H9 (cell line): ENCODE measurements around the gene CLPTM1L. TPM values are rescaled to one million over a fixed set of nuclear protein-coding genes. Genes with fewer than 3 reads are reported as not detected.

Experiments
- DNase-seq: peaks from one replicate; pipeline ENCODE4 v3.0.0-alpha.2; 2017
- H2AFZ ChIP-seq: one replicate; pipeline ENCODE4 v1.6.1; 2013; ENCODE audit warnings: mild to moderate bottlenecking, low read length, control low read depth, moderate library complexity
- H2AK5ac ChIP-seq: 2 replicates; pipeline ENCODE4 v1.6.1; 2013; ENCODE audit warnings: low read length, control low read depth, mixed read lengths; ENCODE audit not compliant: insufficient read length
- H2BK120ac ChIP-seq: one replicate; pipeline ENCODE4 v1.6.1; 2013; ENCODE audit warnings: low read depth, mild to moderate bottlenecking, low read length, control low read depth, inconsistent platforms; ENCODE audit not compliant: poor library complexity, severe bottlenecking
- H2BK12ac ChIP-seq: 2 replicates; pipeline ENCODE4 v1.6.1; 2013; ENCODE audit warnings: low read length, control low read depth, mixed read lengths, low read depth; ENCODE audit not compliant: insufficient read length
- H2BK15ac ChIP-seq: 2 replicates; pipeline ENCODE4 v1.6.1; 2013; ENCODE audit warnings: low read depth, low read length, control low read depth
- H2BK20ac ChIP-seq: one replicate; pipeline ENCODE4 v1.6.1; 2013; ENCODE audit warnings: low read depth, mild to moderate bottlenecking, low read length, control low read depth, inconsistent platforms; ENCODE audit not compliant: poor library complexity, severe bottlenecking
- H2BK5ac ChIP-seq: 2 replicates; pipeline ENCODE4 v1.6.1; 2013; ENCODE audit warnings: low read length, control low read depth, mixed read lengths; ENCODE audit not compliant: insufficient read length
- H3K14ac ChIP-seq: 2 replicates; pipeline ENCODE4 v1.6.1; 2013; ENCODE audit warnings: low read length, control low read depth; ENCODE audit not compliant: insufficient read depth
- H3K18ac ChIP-seq: 2 replicates; pipeline ENCODE4 v1.6.1; 2013; ENCODE audit warnings: low read depth, mild to moderate bottlenecking, mixed read lengths, low read length, control low read depth; ENCODE audit not compliant: insufficient read length
- H3K23ac ChIP-seq: 2 replicates; pipeline ENCODE4 v1.6.1; 2013; ENCODE audit warnings: low read length, control low read depth, mixed read lengths, low read depth; ENCODE audit not compliant: insufficient read length
- H3K23me2 ChIP-seq: 2 replicates; pipeline ENCODE4 v1.6.1; 2013; ENCODE audit warnings: low read depth, mild to moderate bottlenecking, mixed read lengths, low read length, control low read depth; ENCODE audit not compliant: insufficient read length, poor library complexity, severe bottlenecking
- H3K27ac ChIP-seq: 2 replicates; pipeline ENCODE4 v1.5.1; 2013; ENCODE audit warnings: low read length, control low read depth, mixed read lengths, low read depth; ENCODE audit not compliant: insufficient read length
- H3K27me3 ChIP-seq: 2 replicates; pipeline ENCODE4 v1.6.1; 2013; ENCODE audit warnings: low read length, control low read depth, inconsistent platforms; ENCODE audit not compliant: insufficient read depth
- H3K4ac ChIP-seq: 2 replicates; pipeline ENCODE4 v1.6.1; 2013; ENCODE audit warnings: low read depth, mild to moderate bottlenecking, control low read depth, inconsistent platforms, low read length, moderate library complexity
- H3K4me1 ChIP-seq: 2 replicates; pipeline ENCODE4 v1.6.1; 2013; ENCODE audit warnings: low read length, control low read depth, inconsistent platforms; ENCODE audit not compliant: insufficient read depth
- H3K4me2 ChIP-seq: 2 replicates; pipeline ENCODE4 v1.6.1; 2013; ENCODE audit warnings: low read length, control low read depth, mixed read lengths; ENCODE audit not compliant: insufficient read length, insufficient read depth
- H3K56ac ChIP-seq: 2 replicates; pipeline ENCODE4 v1.6.1; 2013; ENCODE audit warnings: low read depth, mild to moderate bottlenecking, mixed read lengths, low read length, control low read depth; ENCODE audit not compliant: insufficient read length
- H3K79me1 ChIP-seq: 2 replicates; pipeline ENCODE4 v1.6.1; 2013; ENCODE audit warnings: low read depth, mild to moderate bottlenecking, moderate library complexity, low read length, control low read depth, inconsistent platforms; ENCODE audit not compliant: insufficient read depth, poor library complexity, severe bottlenecking
- H3K79me2 ChIP-seq: 2 replicates; pipeline ENCODE4 v1.6.1; 2013; ENCODE audit warnings: low read length, control low read depth, inconsistent platforms; ENCODE audit not compliant: insufficient read depth
- H3K9ac ChIP-seq: 2 replicates; pipeline ENCODE4 v1.6.1; 2013; ENCODE audit warnings: low read length, control low read depth, mixed read lengths; ENCODE audit not compliant: insufficient read length; ENCODE audit errors: extremely low read depth
- H3K9me3 ChIP-seq: one replicate; pipeline ENCODE4 v1.6.1; 2013; ENCODE audit warnings: low read depth, low read length, inconsistent platforms; ENCODE audit not compliant: control insufficient read depth
- H3T11ph ChIP-seq: one replicate; pipeline ENCODE4 v1.6.1; 2013; ENCODE audit warnings: mild to moderate bottlenecking, low read length, control low read depth, inconsistent platforms
- H4K20me1 ChIP-seq: one replicate; pipeline ENCODE4 v1.6.1; 2013; ENCODE audit not compliant: control insufficient read depth, insufficient read length, insufficient read depth
- H4K5ac ChIP-seq: 2 replicates; pipeline ENCODE4 v1.6.1; 2013; ENCODE audit warnings: low read depth, mild to moderate bottlenecking, mixed read lengths, low read length, control low read depth; ENCODE audit not compliant: insufficient read length
- H4K8ac ChIP-seq: replicated peaks from 2 replicates; pipeline ENCODE4 v1.6.1; 2013; ENCODE audit warnings: low read length, control low read depth, mixed read lengths, low read depth; ENCODE audit not compliant: insufficient read length
- H4K91ac ChIP-seq: 2 replicates; pipeline ENCODE4 v1.6.1; 2013; ENCODE audit warnings: low read depth, mild to moderate bottlenecking, moderate library complexity, mixed read lengths, low read length, control low read depth; ENCODE audit not compliant: insufficient read length
- H3K27ac Mint-ChIP-seq, 3 experiments: 2 replicates in 2 of 3; 3 replicates in 1 of 3; pipeline ENCODE4 v1.8.0; 2020 to 2021; ENCODE audit warnings: mixed read lengths in 3 of 3, mild to moderate bottlenecking in 1 of 3, moderate library complexity in 1 of 3
- H3K27me3 Mint-ChIP-seq: 2 replicates; pipeline ENCODE4 v1.8.0; 2021; ENCODE audit warnings: low read depth, mild to moderate bottlenecking, moderate library complexity, mixed read lengths
- H3K36me3 Mint-ChIP-seq, 3 experiments: 2 replicates in 2 of 3; 3 replicates in 1 of 3; pipeline ENCODE4 v1.8.0; 2020 to 2021; ENCODE audit warnings: low read depth in 3 of 3, mixed read lengths in 3 of 3; ENCODE audit not compliant: insufficient read depth in 1 of 3
- H3K4me1 Mint-ChIP-seq, 2 experiments: 2 replicates each; pipeline ENCODE4 v1.8.0; 2020; ENCODE audit warnings: mixed read lengths in 2 of 2
- H3K4me3 Mint-ChIP-seq, 2 experiments: 2 replicates in 1 of 2; 3 replicates in 1 of 2; pipeline ENCODE4 v1.8.0; 2020 to 2021; ENCODE audit warnings: mild to moderate bottlenecking in 2 of 2, mixed read lengths in 2 of 2, moderate library complexity in 1 of 2
- H3K9me3 Mint-ChIP-seq, 2 experiments: 2 replicates in 1 of 2; 3 replicates in 1 of 2; pipeline ENCODE4 v1.8.0; 2020; ENCODE audit warnings: mild to moderate bottlenecking in 2 of 2, mixed read lengths in 2 of 2, moderate library complexity in 1 of 2
- WGBS: extraction: QIAGEN DNeasy Blood & Tissue Kit; methylation state at CpG from one replicate; pipeline ENCODE4 v1.1.7; 2013; ENCODE audit warnings: missing lambda C conversion rate, low lambda C conversion rate, mixed read lengths; ENCODE audit not compliant: insufficient read length; ENCODE audit errors: extremely low coverage; 5-methylcytosine and 5-hydroxymethylcytosine counted together
- total RNA-seq: library from RNA; stranded (reverse); gene quantifications from 2 replicates; pipeline ENCODE4 v1.2.1, GENCODE V29; 2021
- TF ChIP-seq, protein P1 (sequence below): fragments of 200-600 bp; sonication (generic); conservative IDR thresholded peaks from 3 replicates; pipeline ENCODE4 v1.8.0; 2021; ENCODE audit warnings: antibody characterized with exemption, mild to moderate bottlenecking

CLPTM1L gene
- total RNA-seq, 1 experiment from 2014 or later, result 108 TPM

DNA sequence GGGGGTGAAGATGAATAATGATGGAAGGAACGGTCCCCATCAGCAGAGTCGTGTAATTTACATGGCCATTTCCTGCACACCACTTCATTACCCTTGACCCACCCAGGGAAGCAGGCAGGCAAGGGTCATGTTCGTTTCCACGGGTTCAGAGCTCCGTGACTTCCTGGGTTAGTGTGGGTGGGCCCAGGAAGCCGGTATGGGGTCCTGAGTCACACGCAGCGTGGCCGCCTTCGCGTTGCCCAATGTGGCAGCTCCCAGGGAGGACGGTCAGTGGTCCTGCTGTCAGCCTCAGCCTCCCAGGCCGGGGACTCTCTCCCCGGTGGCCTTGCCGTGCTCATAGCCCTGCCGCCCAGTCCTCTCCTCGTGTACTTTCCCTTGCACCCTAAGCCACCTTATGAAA, 44.9 kb downstream of the CLPTM1L start:
- H3K27ac Mint-ChIP-seq, result no peak overlapping the region
- Histone ChIP-seq H3K9me3 (no peaks in the 10 kb centered on the region), H3T11ph (no peak overlapping the region), H3K79me1 (no peaks in the 10 kb centered on the region), H3K4me1 (no peaks in the 10 kb centered on the region), H2BK5ac (no peak overlapping the region), H2BK12ac (no peak overlapping the region), H2AFZ (no peak overlapping the region), H4K91ac (no peak overlapping the region), H3K23me2 (peaks cover 4% of the 10 kb centered on the region), H3K27me3 (no peaks in the 10 kb centered on the region), H3K23ac (no peak overlapping the region), H4K20me1 (no peaks in the 10 kb centered on the region), H3K14ac (no peak overlapping the region; the same call in 1 of the 2 replicates), H3K56ac (no peak overlapping the region), H3K9ac (no peak overlapping the region), H3K27ac (no peak overlapping the region), H2AK5ac (no peak overlapping the region), H3K4ac (no peak overlapping the region), H4K8ac (no peak overlapping the region), H4K5ac (no peak overlapping the region), H2BK120ac (no peak overlapping the region), H2BK15ac (no peak overlapping the region), H3K4me2 (no peak overlapping the region), H3K18ac (no peak overlapping the region), H3K79me2 (no peaks in the 10 kb centered on the region), H2BK20ac (no peak overlapping the region)
- H3K4me1 Mint-ChIP-seq, result no peaks in the 10 kb centered on the region
- peak; percentile 18 for DNase-seq
- H3K9me3 Mint-ChIP-seq, result peaks cover 2 to 3% of the 10 kb centered on the region in 2 experiments; a peak in 2 of 5 replicates
- TF ChIP-seq, protein P1, sequence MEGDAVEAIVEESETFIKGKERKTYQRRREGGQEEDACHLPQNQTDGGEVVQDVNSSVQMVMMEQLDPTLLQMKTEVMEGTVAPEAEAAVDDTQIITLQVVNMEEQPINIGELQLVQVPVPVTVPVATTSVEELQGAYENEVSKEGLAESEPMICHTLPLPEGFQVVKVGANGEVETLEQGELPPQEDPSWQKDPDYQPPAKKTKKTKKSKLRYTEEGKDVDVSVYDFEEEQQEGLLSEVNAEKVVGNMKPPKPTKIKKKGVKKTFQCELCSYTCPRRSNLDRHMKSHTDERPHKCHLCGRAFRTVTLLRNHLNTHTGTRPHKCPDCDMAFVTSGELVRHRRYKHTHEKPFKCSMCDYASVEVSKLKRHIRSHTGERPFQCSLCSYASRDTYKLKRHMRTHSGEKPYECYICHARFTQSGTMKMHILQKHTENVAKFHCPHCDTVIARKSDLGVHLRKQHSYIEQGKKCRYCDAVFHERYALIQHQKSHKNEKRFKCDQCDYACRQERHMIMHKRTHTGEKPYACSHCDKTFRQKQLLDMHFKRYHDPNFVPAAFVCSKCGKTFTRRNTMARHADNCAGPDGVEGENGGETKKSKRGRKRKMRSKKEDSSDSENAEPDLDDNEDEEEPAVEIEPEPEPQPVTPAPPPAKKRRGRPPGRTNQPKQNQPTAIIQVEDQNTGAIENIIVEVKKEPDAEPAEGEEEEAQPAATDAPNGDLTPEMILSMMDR, result no peak
- no CpG with 5 or more reads among the region's 17 CpGs for WGBS
- H3K4me3 Mint-ChIP-seq, result no peak overlapping the region
- H3K27me3 Mint-ChIP-seq, result peaks cover 32% of the 10 kb centered on the region
- no peaks in the 10 kb centered on the region for H3K36me3 Mint-ChIP-seq
